ENCODE data around the gene WDR77.

DNA sequence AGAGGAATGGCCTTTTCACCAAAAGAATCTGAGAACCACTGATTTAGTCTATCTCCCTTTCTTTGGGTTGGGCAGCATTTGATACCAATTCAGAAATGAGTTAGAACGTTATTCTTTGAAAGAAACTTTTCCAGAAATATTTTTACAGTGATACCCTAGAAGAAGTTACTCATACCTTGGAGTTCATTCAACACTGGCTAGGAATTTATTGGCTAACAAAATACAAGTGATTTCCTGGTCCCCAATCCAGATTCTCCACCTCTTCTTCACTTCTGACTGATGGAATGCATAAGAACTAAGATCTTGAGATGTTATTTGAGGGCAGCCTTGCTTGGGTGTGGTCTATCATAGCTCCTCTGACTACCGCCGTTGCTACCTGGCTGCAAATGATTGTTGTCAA lies 34.1 kb upstream of the WDR77 start:
- TF ChIP-seq CTCF (IDR thresholded peaks at IDR 0.05) (no peak), POLR2AphosphoS5 (IDR thresholded peaks at IDR 0.05) (no peak)

Data from sigmoid colon (tissue), 4 donors.